Esophagus squamous epithelium (tissue), 5 donors: ENCODE measurements around the gene ZNF407. TPM values are rescaled to one million over a fixed set of nuclear protein-coding genes. Genes with fewer than 3 reads are reported as not detected.

Experiments
- DNase-seq: peaks from one replicate; lab custom pipeline; 2025; lab: John Stamatoyannopoulos, UW
- H3K27ac ChIP-seq, 4 donors: fragments of 200-600 bp; sonication (generic); one replicate each; pipeline ENCODE4 v1.5.1; 2016 to 2019; ENCODE audit warnings: mild to moderate bottlenecking in 1 of 4
- H3K27me3 ChIP-seq, 4 donors: fragments of 200-600 bp; sonication (generic); 1 replicate in 3 of 4; 2 replicates in 1 of 4; pipeline versions ENCODE4 v1.5.1 to v1.6.0; 2017 to 2021; ENCODE audit warnings: antibody characterized with exemption in 1 of 4
- H3K36me3 ChIP-seq, 3 donors: fragments of 200-600 bp; sonication (generic); one replicate each; pipeline ENCODE4 v1.5.1; 2016 to 2019
- H3K4me1 ChIP-seq, 3 donors: fragments of 200-600 bp; sonication (generic); one replicate each; pipeline ENCODE4 v1.5.1; 2017 to 2019
- H3K4me3 ChIP-seq, 4 donors: fragments of 200-600 bp; sonication (generic); 1 replicate in 3 of 4; 2 replicates in 1 of 4; pipeline ENCODE4 v1.5.1; 2016 to 2019; ENCODE audit warnings: mild to moderate bottlenecking in 2 of 4, moderate library complexity in 1 of 4
- H3K9me3 ChIP-seq, 3 donors: fragments of 200-600 bp; sonication (generic); one replicate each; pipeline ENCODE4 v1.5.1; 2016 to 2019
- CTCF ChIP-seq, 6 experiments: fragments of 450-650 bp in 4 of 6; fragments of 200-600 bp in 2 of 6; sonication (generic) in 2 of 6; IDR thresholded peaks; one replicate each; pipeline ENCODE4 v1.5.1; 2016 to 2019; ENCODE audit warnings: antibody characterized with exemption in 6 of 6, mild to moderate bottlenecking in 4 of 6, moderate library complexity in 4 of 6
- POLR2A ChIP-seq, 4 donors: fragments of 450-650 bp; IDR thresholded peaks; one replicate each; pipeline ENCODE4 v1.6.1; 2017; ENCODE audit warnings: antibody characterized with exemption in 4 of 4, mild to moderate bottlenecking in 4 of 4, moderate library complexity in 3 of 4
- WGBS, 2 donors: methylation state at CpG; one replicate each; pipeline ENCODE4 v1.1.5; 2018; 5-methylcytosine and 5-hydroxymethylcytosine counted together
- intact Hi-C: fragments of 100-400 bp; cut with DNase I; formaldehyde crosslinking; loops from one replicate; pipeline ENCODE4 v1.15.0; 2022
- total RNA-seq, 4 donors: library from RNA; depleted of rRNA; stranded (reverse); fragments of >200 nt; gene quantifications; one replicate each; pipeline ENCODE4 v1.1.0, GENCODE V29; 2016
- donor health status: DM: yes; HTN: yes; CAD: no.

ZNF407 gene
- total RNA-seq, 4 donors from 2014 or later = 6.4 to 21.2 (median 13.1) TPM

DNA sequence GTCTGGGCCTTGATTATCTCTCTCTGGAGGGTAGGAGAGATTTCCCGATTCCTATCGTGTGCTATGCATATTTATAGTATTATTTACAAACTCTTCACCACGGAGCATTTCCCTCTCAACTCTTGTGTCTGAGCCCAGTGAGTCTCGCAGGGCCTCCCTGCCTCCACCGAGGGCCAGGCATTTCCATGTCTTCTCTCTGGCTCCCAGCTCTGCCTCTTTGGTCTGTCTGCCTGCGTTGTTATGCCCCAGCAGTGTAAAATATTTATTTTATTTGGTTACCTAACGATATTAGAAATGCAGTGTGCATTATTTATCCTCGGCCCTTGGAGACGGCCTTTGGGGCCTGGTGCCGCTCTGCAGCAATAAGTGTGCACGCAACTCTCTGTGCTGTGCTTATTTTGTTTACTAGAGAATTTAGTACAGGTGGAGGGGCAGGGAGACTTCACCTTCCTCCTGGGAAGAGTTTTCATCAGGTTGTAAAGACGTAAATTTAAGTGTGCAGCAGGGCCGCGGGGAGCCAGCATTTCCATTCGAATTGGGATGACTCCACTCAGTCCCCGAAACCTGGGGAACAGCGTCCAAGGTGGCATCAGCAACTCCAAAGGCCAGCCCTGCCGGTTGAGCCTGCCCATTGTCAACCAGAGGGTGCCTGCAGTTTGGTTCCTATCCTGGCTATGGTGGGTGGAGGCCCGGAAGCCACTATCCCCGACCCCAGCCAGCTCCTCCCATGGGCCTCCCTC is 511.1 kb downstream of the ZNF407 start:
- no peaks in the 10 kb centered on the region for H3K4me1 ChIP-seq
- WGBS, 2 donors = 80 to 83% methylated on average over 13 to 20 of the region's 20 CpGs
- no peaks in the 10 kb centered on the region for H3K36me3 ChIP-seq
- no peak overlapping the region for H3K27ac ChIP-seq
- no peak for TF ChIP-seq CTCF (IDR thresholded peaks at IDR 0.05)
- TF ChIP-seq POLR2A (IDR thresholded peaks at IDR 0.05) = no peak
- H3K4me3 ChIP-seq = no peak overlapping the region
- DNase-seq = no peak
- no peaks in the 10 kb centered on the region for H3K9me3 ChIP-seq
- H3K27me3 ChIP-seq = peaks cover 0 to 8% (median 0%) of the 10 kb centered on the region in 4 donors
- intact Hi-C loops = no loop called here

GRCh38 chr18:75109319-75109691 is 511.6 kb downstream of the ZNF407 start:
- Histone ChIP-seq H3K4me3 (no peak overlapping the region), H3K27ac (no peak overlapping the region), H3K4me1 (no peaks in the 10 kb centered on the region), H3K9me3 (no peaks in the 10 kb centered on the region), H3K36me3 (no peaks in the 10 kb centered on the region), H3K27me3 (peaks cover 0 to 8% (median 0%) of the 10 kb centered on the region in 4 donors)
- no peak for DNase-seq
- intact Hi-C loops = no loop called here
- 72 to 74% methylated on average over 7 of the region's 7 CpGs for WGBS, 2 donors
- TF ChIP-seq POLR2A (IDR thresholded peaks at IDR 0.05) (no peak), CTCF (IDR thresholded peaks at IDR 0.05) (no peak)

- Histone ChIP-seq H3K9me3 (no peaks in the 10 kb centered on the region), H3K36me3 (no peaks in the 10 kb centered on the region), H3K4me3 (no peak overlapping the region), H3K27me3 (peaks cover 0 to 8% (median 0%) of the 10 kb centered on the region in 4 donors), H3K27ac (no peak overlapping the region), H3K4me1 (no peaks in the 10 kb centered on the region)
- TF ChIP-seq CTCF (IDR thresholded peaks at IDR 0.05) (no peak), POLR2A (IDR thresholded peaks at IDR 0.05) (no peak)
- no peak for DNase-seq
- intact Hi-C loops = no loop called here
- 93 to 95% methylated on average over 6 to 8 of the region's 10 CpGs for WGBS, 2 donors
These were observed 512.1 kb downstream of the ZNF407 start for GRCh38 chr18:75109819-75110218.

DNA sequence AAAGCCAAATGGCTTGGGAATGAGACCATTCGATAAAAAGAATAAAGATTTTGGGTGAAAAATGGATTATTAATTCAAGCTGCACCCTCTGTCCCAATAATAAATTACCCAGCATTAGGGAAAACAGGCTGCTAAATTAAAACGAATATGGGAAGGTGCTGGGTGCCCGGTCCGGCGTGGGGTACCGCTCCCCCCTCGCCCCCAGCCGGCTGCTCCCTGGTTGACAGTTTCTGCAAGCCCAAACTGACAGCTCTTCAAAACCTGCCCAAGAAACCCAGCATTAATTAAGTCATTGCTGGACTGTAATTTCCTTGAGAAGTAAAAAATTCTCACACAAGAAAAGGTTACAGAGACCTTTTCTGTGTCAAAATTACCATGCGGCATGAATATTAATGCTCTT is 512.6 kb downstream of the ZNF407 start:
- TF ChIP-seq CTCF (IDR thresholded peaks at IDR 0.05) = no peak
- no peak for TF ChIP-seq POLR2A (IDR thresholded peaks at IDR 0.05)
- Histone ChIP-seq H3K9me3 (no peaks in the 10 kb centered on the region), H3K4me1 (no peaks in the 10 kb centered on the region), H3K36me3 (no peaks in the 10 kb centered on the region), H3K4me3 (no peak overlapping the region), H3K27ac (no peak overlapping the region), H3K27me3 (peaks cover 0 to 8% (median 0%) of the 10 kb centered on the region in 4 donors)
- intact Hi-C loops = no loop called here
- WGBS, 2 donors = 75 to 94% methylated on average over 3 to 9 of the region's 9 CpGs
- DNase-seq = no peak

DNA sequence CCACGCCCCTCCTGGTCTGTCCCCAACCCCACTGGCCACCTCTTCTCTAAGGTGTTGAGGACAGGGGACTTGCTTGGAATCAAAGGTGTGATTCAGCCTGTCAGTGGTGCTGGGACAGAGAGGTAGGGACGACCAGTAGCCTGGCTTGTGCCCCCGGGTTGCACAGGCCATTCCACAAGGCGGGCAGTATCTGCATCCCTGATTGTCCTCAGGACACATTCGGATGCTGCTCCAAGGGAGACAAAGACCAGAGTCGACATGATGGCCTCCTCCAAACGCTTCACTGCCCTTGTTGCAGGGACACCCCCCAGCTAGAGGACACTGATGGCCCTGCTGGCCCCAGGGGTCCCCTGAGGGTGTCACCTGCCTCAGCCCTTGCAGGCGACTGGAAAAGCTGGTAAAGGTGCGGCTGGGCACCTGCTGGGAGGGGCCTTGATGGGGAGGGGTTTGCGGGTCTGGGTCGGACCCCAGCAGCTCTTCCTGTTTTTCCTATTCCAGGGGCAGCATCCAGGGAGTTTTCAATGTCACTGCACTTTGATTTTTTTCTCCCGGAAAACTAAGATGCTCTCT is 513.3 kb downstream of the ZNF407 start:
- H3K4me3 ChIP-seq = no peak overlapping the region
- no peaks in the 10 kb centered on the region for H3K9me3 ChIP-seq
- H3K27ac ChIP-seq = no peak overlapping the region
- intact Hi-C loops = no loop called here
- DNase-seq = no peak
- H3K4me1 ChIP-seq = peaks cover 0 to 6% (median 0%) of the 10 kb centered on the region in 3 donors
- TF ChIP-seq POLR2A (IDR thresholded peaks at IDR 0.05) = no peak
- TF ChIP-seq CTCF (IDR thresholded peaks at IDR 0.05) = no peak
- no peaks in the 10 kb centered on the region for H3K36me3 ChIP-seq
- WGBS, 2 donors = 73 to 82% methylated on average over 3 of the region's 12 CpGs
- peaks cover 0 to 8% (median 0%) of the 10 kb centered on the region in 4 donors for H3K27me3 ChIP-seq
